GM19463 (cell line): Measurements from ENCODE around the gene SNRPB2.

ENCODE experiments used
- ATAC-seq: cut with Tn5 transposase; IDR thresholded peaks from one replicate; pipeline ENCODE4 v1.9.1; 2021; ENCODE audit warnings: mild to moderate bottlenecking, moderate library complexity; ENCODE audit not compliant: unreplicated experiment

Gene SNRPB2

DNA sequence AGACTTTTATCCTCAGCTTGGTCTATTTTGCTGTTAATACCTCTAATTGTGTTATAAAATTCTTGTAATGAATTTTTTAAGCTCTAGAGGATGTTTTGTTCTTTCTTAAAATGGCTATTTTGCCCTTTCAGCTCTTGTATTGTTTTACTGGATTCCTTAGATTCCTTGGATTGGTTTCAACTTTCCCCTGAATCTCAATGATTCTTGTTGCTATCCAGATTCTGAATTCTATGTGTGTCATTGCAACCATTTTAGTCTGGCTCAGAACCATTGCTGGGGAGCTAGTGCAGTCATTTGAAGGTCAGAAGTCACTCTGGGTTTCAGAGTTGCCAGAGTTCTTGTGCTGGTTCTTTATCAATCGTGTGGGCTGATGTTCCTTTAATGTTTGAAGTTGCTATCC is 55.4 kb downstream of the SNRPB2 start:
- no peak for ATAC-seq
